ENCODE results near the gene INSC.
A peak's percentile ranks its signal among the peaks of the same experiment; 100 is the strongest.

The INSC gene

DNA sequence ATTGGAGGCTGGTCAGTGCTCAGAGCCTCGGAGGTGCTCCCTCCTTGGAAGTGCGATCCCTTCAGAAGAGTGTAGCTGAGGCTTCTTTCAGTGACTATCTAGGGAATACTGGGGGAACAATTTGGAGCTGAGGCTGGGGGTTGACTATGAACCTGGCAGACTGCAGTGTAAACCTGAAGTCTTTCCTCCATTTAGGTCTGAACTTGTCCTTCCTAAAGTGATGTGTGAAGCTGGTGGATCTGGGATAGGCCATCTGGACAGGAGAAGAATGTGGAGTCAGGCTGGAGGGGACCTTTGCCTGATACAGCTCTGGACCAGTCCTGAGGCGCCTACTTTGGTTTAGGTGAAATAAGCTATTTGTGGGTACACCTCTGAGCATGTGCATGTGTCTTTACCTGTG is 3.5 kb upstream of the INSC start:
- DNase-seq = no peak

DNA sequence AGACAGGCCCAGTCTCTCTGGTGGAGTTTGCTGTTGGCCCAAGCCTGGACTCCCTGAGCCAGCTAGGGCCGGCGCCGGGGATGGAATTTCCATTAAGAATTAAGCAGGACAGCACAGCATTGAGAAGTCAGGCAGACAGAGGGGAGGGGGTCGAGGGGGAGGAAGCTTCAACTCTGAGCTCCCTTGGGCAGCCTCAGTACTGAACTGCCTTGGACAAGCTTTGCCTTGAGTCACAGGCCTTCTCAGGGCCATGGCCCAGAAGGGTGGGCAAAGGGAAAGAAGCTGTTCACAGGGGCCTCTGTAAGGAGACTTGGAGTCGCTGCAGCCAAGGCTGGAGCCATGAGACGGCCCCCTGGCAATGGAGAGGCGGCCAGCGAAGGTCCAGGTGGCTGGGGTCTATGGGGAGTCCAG is 2.6 kb upstream of the INSC start:
- DNase-seq = peak; percentile 68

DNA sequence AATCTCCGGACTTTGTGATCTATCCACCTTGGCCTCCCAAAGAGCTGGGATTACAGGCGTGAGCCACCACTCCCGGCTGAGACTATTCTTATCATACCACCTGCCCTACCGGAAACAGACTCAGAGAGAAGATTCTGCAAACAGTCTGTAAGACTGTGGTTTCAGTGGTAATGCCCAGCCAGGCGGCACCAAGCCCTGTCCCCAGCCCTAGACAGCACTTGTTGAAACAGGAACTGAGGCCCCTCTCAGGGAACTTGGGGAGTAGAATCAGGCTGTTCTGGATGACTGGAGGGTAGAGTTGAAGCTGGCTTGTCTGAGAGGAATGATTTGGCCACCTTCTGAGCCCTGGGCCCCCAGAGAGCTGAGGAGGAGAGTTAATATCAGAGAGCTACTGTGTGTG is 1.3 kb upstream of the INSC start:
- DNase-seq = no peak

DNA sequence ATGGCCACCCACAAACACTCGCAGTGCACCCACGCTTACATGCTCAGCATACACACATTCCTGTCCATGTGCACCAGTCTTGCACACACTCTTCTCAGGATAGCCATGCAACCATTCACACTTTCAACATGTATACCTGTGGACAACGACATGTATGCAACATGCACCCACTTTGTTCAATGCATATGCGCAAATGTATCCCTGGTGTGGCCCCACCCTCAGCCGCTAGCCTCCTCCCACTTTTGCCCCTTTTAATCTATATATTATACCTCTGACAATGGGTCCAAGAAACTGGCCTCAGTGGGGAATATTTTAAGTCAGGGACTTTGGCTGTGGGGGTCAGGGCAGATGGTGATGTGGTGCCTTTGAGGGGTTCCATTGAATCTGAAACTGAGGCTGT is 963 bp downstream of the INSC start:
- no peak for DNase-seq

DNA sequence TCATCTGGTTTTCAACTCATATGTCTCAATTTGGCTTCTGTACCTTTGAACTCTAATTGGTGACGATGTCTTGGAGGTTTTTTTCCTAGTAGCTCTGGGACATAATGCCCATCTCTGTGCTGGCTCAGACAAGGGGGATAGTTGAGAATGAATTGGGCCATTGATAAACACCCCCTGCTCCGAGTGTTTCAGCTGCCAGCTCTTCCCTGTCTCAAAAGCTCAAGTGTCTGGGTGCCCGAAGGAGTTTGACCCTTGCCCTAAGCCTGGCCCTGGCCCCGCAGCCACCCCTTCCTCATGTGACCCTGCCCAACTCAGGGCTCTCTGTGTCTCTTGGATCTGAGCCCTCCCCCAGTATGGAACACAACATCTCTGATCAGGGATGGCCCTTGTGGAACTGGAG is 3.0 kb downstream of the INSC start:
- DNase-seq = no peak

DNA sequence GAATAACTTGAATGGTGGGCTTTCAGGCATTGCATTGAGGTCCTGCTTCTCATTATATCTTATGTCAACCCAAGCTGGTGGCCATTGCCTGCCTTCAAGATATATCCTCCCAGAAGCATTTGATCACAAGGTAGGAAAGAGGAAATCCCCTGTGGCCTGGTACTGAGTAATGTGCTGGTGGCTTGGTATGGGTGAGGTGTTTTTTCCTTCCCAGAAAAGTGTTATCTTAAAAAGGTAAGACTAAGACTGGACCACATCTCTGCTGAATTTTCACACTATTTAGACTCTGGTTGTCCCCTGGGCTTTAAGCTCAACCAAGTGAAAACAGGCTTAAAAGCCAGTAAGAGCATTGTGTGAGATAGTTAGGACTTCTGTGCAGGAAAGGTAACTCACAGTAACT is 3.7 kb downstream of the INSC start:
- no peak for DNase-seq

DNA sequence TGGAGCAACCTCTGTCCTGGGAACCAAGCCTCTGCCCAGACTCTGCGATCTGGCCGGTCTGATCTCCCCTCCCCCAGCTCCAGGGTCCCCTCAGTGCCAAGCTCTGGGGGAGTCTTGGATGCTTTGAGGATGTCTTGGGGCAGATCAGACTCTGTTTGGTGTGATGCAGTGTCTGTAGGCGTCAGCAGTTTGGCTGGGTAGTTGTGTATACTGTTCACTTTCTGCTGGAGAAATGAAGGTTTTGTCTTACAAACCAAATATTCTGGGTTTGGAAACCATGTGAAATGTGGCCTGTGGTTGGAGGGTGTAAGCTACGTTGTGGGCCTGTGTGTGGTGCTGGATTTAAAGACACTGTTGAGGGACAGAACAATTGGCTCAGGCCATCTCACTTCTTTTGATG is 4.6 kb downstream of the INSC start:
- DNase-seq = no peak

DNA sequence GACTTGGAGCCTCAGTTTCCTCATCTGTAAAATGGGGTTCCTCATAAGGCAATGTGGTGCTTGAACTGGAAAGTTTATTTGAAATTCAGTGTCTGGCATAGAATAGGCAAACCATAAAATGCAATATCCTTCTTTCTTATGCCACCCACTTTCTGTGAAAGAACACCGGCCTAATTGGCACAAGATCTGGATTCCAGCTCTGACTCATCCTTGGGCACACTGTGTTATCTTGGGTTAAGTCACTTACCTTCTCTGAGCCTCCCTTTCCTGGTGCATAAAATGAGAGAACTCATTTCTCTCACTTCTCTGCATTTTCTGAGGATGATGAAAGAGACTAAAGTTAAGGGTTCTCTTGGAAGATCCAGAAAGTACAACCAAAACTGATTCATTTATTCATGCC is 5.1 kb downstream of the INSC start:
- DNase-seq = no peak

DNA sequence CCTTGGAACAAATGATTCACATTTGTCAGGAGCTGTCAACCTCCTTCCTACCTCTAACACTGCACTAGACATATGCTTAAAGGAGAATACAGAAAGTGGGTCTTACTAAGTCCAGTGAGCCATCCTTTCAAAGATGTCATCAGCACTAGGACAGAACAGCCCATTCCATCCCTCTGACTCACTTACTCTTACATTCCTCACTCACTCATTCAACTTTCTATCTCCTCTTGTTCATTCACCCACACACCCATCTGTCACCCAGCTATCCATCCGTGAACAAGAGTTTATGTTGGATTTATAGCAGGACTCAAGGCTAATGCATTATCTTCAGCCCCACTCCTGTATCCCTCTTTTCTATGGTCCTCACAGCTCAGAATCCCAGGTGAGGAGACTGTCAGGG is 9.1 kb downstream of the INSC start:
- peak; percentile 58 for DNase-seq

DNA sequence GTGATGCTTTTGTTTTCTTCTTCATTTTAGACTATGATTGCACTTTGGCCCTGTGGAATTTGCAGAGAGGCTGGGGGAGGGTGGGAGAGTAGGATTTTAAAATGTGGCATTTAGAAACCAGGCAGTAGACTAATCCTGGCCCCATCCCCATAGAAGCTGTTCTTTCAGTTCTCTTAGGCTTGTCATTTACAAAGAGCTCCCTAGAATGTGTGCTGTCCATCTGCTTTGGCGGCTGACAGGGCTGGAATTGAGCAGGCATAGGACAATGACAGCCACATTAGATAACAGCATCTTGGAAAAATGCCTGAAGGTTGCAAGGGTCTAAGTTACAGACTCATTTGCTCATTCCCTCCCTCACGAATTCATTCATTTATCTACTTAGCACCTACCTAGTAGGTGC is 9.8 kb downstream of the INSC start:
- DNase-seq = no peak

DNA sequence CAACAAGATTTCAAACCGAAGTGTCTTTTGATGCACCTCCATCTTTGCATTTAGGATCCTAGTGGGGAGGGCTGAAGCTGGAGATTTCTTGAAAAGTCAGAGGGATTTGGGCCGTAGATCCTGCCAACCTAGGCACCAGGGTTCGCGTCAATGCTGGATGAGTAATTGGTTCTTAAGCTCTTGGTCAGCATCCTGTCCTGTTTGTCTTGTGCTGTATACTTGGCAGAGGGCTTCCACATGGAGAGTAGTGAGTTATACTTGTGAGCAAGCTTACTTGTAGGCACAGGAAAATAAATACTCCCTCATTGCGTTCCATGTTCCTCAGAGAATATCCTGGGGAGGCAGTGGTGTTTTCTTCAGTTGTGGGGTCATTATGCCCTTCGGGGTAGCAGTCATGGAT is 12.6 kb downstream of the INSC start:
- DNase-seq = peak; percentile 18

DNA sequence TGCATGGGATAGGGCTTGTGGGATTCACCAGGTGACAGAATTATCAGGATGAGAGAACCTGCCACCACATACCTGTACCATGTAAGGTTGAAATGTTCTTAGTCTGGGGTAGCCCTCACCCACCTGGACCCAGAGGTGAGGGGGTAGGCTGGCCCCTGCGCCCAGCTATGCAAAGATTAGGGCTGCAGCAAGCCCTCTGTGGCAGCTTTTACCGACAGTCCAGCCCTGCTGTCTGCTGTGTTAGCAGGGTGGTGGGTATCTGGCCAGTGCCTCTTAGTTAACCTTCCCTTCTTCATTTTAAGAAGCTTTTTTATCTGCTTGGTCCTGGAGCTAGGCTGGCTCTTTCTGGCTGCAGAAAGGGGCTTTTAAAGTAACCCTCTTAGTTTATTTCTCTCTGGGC is 13.9 kb downstream of the INSC start:
- DNase-seq = peak; percentile 23

DNA sequence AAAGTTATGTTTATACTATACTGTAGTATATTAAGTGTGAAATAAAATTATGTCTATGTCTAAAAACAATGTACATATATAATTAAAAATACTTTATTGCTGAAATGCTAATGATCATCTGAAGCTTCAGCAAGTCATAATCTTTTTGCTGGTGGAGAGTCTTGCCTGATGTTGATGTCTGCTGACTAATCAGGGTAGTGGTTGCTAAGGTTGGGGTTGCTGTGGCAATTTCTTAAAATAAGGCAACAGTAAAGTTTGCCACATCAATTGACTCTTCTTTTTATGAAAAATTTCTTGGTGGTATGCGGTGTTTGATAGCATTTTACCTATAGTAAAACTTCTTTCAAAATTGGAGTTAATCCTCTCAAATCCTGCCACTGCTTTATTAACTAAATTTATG is 21.4 kb downstream of the INSC start:
- no peak for DNase-seq

DNA sequence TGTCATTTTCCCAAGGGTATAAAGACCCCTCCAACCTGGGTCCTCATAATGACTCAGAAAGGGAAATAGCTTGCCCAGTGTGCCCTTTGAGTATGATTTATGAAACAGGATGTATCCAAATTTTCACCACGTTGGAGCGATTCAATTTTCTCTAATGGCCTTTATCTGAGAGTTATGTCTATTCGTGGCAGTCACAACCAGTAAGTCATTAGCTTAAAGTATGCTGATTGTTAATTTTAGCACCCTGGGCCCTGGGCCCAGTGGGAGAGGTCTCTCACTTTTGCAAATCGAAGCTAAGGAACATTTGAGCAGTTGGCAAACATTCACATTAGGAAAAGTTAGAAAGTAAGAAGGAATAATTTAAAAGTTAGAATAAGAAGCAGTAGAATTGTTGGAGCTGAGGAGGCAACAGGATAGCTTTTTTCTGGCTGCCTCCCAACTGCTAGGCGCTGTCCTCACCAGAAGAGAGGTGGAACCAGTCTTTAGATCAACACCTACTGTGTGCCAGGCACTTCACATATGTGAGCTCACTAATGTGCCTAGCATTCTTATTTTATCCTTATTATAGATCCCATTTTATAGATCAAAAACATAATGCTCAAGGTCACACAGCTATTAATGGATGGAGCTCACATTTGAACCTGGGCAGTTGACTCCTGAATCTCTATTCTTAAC is 24.5 kb downstream of the INSC start:
- no peak for DNase-seq

DNA sequence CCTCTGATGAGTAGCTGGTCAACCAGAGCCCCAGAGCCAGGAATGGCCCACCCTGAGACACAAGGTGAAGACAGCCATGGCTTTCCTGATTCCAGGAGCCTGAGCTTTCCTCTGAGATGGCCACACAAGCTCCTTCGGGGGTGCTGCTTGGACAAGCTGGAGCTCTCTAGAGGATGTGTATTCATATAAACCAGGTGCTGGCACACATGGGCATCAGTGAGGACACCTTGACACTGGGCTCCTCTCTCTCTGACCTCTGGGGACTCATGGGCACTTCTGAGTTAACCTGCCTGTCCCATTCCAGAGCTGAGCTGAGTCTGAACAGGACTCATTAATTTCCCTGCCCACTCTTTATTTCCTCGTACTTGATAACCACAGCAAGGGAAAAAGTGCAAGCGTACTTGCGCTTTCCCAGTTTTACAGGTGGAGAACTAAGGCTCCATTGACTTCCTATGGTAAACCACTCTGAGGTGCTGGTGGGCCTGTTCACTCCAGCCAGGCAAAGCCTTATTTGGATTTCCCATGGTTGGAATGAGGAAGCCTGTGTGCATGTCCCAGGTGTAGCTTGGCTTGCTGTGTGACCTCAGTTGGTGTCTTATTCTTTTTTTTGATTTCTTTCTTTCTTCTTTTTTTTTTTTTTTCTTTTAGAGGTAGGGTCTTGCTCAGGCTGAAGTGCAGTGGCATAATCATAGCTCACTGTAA is 25.4 kb downstream of the INSC start:
- DNase-seq = peak; percentile 23

DNA sequence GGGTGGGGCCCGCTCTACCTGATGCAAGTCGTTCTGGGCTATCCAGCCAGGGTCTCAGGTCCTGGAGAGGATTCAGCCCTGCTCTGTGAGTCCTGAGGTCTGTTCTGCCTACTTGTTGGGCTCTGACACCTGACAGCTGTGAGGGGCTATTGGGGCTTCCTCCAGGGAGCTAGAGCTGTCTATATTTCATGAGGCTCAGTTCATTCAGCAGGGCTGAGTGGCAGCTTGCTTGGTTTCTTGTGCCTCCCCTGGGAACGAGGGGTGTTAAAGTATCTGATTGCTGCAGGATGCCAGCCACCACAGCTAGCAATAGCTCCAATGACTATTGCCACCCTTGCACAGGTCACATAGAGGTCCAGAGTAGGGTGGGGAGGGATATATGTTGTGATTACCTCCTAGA is 26.7 kb downstream of the INSC start:
- peak; percentile 36 for DNase-seq

DNA sequence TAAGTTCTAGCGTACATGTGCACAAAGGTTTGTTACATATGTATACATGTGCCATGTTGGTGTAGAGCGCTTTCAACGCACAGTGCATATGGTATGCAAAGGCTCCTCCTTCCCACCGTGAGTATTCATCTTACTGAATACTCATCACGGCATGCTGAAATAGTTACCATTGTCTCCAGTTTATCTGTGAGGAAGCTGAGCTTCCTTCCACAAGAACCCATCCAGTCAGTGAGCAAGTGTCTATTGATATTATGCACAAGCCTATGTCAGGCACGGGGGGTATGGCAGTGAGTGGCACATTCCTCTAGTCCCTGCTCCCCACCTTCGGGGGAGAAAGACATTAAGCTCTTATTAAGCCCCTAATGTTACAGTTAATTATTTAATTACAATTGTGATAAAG is 28.1 kb downstream of the INSC start:
- DNase-seq = peak; percentile 12

DNA sequence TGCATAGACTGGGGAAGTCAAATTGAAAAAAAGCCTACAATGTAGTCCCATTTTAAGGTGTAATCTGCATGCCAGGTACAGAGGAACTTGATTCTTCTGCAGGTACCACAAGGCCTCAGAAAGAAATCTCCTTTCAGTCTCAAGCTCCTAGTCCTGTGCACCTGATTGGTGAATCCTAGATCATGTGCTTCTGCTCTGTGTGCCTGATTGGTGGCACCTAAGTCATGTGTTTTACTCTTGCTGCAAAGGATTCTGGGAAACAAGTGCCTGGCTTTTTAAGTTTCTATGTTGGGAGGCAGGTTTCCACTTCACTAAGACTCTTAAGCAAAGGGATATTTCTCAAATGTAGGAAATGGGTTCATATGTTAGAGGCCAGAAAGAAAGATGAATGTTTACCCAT is 29.1 kb downstream of the INSC start:
- no peak for DNase-seq

DNA sequence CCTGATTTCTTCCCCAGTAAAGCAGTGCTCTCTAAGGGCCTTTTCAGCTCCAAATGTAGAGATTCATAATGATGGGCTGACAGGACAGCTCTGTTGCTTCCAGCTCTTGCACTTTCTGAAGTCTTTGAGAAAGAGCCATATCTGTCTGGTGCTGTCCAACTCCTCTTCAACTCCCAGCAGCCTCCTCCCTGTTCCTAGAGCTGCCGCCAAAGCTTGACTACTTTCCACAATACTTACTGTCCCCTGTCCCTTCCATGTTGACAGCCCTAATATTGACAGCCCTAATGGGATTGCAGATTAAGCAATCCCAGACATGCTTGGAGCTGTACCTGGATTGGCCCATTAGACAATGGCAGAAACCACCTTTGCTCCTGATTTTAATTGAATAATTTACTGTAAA is 29.6 kb downstream of the INSC start:
- DNase-seq = no peak

DNA sequence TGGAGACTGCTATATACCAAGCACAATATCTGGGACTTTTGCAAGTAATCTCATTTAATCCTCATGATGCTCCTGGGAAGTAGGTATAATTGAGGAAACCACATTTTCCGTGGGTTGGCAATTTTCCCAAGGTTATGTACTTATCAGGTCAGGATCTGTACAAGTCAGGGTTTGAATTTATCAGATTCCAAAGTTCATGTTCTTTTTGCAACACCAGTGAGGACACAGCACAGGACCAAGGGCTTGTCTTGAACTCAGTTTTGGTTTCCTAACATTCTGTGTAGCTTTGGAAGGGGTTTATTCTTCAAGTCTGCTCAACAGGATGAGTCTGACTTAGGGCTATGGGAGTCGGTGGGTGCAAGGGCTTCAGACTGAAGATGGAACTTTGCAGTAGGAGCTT is 30.4 kb downstream of the INSC start:
- no peak for DNase-seq

DNA sequence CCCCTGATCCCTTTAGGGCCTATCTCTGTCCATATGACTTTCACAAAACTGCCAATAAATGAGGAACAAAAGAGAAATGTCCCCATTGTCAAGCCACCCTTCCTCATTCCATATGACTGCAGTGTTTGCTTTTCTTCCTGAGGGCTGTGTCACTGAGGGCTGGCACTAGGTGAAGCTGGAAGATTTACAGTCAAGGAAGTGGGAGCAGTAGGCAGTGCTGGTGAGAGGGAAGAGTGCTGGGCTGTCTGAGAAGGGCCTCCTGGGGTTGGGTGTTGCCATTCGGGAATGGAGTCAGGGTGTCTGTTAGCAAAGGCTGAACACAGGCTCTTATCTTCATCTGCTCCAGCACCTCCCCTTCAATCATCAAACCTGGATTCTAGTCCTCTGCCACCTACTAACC is 30.9 kb downstream of the INSC start:
- no peak for DNase-seq

DNA sequence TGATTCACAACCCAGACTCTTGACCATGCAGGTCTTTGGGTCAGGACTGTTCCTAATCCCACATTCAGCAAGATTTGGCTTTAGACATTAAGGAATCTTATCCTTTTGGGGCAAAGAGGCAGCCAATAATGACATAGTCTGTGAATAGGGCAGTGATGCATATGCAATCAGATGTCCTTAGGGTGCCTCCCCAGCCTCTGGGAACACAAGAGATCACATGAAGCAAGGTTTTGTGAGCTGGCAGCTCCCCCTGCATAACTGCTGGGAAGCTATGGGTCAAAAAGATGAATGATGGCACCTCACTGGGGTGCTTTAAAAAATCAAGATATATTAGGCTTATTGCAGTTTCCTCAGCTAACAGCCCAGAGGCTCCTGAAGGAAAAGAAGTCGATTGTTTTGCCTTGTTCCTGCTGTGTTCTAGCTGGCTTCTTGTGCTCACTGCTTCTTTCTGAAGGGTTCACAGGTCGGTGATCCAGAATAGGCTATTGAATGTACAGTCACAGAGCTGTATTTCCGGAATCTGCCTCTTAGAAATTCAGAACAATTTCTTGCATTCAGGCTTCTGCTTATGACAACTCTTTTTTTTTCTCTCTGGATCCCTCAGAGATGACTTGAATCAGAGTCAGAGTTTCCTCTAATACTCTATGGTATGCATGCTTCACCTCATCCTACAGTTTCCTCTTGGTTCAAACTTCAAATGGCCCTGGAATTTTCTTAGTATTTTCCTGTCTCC is 31.7 kb downstream of the INSC start:
- peak; percentile 20 for DNase-seq

DNA sequence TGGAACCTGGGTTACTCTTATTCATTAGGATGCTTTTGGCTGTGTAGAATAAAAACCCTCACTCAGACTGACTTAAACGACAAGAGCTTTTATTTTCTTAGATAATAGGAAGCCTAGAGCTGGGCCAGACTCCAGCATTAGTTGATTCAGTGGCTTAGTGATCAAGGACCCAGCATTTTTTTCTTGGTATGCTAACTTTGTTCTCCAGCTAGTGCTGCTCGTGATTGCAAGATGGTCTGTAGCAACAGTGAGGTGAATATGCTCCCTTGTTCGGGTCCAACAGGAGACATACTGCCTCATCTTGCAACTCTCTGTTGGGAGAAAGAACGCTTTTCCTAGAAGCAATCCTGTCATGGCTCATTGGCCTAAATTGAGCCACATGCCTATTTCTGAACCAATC is 33.4 kb downstream of the INSC start:
- peak; percentile 17 for DNase-seq

DNA sequence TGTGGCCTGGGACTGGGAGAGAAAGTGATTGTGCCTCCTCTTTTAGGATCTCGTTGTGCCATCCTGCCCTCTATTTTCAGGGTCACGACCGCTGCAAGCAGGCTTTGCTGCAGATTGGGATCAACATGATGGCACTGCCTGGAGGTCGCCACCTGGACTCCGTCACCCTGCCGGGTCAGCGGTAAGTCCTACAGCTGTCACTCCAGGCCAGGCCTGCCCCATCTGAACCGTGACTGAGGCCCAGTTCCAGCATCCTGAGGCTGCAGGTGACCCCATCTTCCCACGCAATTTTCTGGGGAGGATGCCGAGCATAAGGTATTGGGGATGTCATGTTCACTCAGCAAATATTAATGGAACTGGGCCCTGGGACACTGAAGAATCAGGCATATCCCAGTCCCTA is 34.3 kb downstream of the INSC start:
- DNase-seq = peak; percentile 42
